M059J (cell line): ENCODE measurements around the gene CASP2. TPM values are rescaled to one million over a fixed set of nuclear protein-coding genes. Genes with fewer than 3 reads are reported as not detected.
A peak's percentile ranks its signal among the peaks of the same experiment; 100 is the strongest.

Source experiments
- DNase-seq: peaks from one replicate; pipeline ENCODE4 v3.0.0-alpha.2; 2012; ENCODE audit warnings: low read depth
- total RNA-seq: library from RNA; depleted of rRNA; stranded (reverse); fragments of >200 nt; shearing (Covaris generic); gene quantifications from 2 replicates; pipeline ENCODE4 v1.2.3, GENCODE V29; 2014; rRNA removed

The CASP2 gene
- total RNA-seq, 1 experiment from 2014 or later: 31.2 TPM

DNA sequence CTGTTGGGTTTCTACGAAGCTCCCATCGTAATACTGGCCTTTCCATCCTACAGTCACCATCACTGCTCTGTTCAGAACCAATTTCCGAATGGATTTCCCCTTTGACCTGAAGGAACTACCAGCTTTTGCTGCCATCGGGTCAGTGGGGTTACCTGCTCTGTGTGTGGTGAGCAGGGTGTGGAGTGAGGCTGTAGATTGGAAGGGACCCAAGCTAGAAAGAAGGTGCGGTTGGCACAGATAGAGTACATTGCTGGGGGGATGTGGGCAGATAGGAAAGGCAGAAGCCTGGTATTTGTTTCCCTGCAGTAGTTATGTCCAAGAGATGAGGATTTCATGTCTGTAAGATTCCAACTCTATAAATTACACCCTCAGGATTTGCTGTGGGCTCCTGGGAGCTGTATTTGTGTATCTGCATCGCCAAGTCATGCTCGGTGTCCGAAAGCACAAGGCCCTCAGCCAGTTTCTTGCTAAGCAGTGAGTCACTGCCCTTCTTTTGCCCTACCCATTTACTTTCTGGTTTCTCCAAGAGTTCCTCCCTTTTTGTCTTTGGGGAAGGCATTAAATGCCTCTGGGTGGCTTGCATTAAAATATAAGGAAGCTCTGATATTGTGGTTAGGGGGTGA lies 43.1 kb downstream of the CASP2 start:
- DNase-seq: peak; percentile 88

DNA sequence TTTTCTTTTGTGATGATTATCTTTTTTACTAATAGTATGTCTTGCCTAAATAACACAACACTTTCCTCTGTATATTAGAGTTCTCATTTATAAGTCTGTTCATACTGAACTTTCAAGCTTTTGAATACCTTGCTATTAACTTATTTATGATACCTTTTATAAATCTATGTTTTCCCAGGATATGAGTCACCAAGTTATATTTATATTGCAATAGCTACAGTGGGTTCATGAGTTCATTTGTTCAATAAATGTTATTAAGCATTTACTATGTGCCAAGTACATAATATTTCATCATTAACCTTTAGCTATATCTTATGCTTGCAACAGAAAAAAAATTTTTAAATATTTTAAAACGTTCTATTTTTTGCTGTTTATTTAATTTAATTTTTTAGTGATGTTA lies 46.1 kb downstream of the CASP2 start:
- DNase-seq: no peak

DNA sequence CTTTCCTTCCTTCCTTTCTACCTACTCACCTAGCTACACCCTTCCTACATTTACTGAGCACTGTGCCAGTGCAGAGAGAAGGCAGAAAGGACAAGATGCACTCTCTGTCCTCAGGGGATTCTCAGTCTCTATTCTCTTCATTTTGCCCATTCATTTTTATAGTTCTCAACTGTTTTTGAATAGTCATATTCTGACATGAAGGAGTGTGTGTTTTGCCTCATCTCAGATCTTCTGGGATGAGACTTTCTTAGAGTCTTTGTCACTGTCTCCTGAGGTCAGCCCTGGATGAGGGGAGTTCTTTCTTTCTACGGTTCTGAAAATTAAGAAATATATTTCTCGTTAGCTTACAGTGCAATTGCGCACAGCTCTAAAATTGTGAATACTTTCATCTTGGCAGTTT lies 49.1 kb downstream of the CASP2 start:
- DNase-seq: no peak

DNA sequence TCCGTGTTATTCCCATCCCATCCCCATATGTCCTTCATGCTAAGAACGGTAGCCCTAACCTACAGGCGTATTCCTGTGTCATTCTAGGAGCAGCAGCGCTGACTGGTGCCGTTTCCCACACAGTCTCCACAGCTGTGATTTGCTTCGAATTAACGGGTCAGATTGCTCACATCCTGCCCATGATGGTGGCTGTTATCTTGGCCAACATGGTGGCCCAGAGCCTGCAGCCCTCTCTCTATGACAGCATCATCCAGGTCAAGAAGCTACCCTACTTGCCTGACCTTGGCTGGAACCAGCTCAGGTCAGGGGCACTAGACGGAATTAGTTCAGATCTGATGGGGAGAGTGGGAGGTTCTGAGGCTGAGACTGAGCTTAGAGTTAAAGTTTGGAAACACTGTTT lies 53.7 kb downstream of the CASP2 start:
- DNase-seq: no peak

DNA sequence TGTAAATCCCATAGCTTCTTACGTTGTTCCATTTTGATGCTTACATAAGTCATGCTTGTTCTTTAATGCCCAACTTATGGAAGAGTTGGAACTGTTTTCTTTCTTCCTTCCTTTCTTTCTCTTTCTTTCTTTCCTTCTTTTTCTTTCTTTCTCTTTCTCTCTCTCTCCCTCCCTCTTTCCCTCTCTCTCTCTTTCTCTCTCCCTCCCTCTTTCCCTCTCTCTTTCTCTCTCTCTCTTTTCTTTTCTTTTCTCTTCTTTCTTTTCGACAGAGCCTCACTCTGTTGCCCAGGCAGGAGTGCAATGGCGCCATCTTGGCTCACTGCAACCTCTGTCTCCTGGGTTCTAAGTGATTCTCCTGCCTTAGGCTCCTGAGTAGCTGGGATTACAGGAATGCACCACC lies 55.4 kb downstream of the CASP2 start:
- no peak for DNase-seq

DNA sequence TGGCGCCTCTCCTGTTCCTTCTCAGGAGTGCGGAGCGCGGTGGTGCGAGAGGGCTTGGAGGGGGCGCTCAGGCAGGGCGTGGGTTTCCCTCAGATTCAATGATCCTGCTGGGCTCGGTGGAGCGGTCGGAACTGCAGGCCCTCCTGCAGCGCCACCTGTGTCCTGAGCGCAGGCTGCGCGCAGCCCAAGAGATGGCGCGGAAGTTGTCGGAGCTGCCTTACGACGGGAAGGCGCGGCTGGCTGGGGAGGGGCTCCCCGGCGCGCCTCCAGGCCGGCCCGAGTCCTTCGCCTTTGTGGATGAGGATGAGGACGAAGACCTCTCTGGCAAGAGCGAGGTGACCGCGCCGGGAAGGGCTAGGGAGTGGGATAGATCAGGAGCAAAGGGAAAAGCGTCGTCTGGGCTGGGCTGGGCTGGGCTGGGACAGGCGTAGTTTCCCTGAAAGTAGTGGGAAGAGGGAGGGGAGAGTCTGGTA lies 57.3 kb downstream of the CASP2 start:
- DNase-seq: no peak

DNA sequence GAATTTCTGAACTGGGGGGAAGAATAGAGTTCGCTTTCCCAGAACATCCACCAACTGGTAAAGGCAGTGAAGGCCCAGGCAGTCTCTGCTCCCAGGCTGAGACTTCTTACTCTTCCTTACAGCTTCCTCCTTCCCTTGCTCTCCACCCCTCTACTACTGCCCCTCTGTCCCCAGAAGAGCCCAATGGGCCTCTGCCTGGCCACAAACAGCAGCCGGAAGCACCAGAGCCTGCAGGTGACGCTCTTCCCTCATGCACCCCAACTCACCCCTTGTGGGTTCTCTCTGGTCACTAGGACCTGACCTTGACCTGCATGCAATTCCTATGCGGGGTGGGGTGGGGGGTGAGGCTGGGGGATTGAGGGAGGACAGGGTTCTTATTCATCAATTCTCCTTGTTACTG lies 57.9 kb downstream of the CASP2 start:
- DNase-seq: no peak

DNA sequence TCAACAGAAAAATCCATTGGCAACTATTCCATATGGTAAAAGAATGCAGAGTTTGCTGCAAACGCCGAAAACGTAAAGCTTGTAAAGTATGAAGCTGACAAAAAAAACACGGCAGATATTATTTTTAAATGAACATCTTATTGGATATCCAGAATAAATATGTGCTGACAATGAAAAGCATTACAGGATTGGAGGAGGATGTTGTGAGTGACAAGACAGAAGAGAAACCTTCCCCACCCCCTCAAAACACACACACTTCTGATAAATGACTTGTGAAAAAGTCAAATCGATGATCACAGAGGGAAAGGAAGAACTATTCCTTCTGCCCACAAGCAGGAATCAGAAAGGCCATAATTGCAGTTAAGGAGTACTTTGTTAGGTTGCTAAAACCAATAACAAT lies 59.8 kb downstream of the CASP2 start:
- DNase-seq: no peak

DNA sequence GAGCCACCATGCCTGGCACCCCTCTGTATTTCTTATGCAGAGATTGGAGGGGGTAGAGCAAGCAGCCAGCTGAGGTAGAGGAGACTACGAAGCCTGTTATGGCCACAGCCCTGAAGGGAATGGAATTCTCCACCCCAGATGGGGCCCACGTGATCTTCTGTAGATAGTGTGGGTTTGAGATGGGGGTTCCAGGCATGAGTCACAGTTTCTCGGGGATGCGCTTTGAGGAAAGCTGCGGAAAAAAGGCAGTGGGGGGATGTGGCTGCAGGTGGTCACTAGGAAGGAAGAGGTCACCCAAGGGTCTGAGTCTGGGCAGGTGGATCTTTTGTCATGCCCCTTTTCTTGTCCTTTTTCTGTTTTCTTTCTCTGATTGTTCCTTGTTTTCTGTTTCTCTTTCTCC lies 62.9 kb downstream of the CASP2 start:
- no peak for DNase-seq

DNA sequence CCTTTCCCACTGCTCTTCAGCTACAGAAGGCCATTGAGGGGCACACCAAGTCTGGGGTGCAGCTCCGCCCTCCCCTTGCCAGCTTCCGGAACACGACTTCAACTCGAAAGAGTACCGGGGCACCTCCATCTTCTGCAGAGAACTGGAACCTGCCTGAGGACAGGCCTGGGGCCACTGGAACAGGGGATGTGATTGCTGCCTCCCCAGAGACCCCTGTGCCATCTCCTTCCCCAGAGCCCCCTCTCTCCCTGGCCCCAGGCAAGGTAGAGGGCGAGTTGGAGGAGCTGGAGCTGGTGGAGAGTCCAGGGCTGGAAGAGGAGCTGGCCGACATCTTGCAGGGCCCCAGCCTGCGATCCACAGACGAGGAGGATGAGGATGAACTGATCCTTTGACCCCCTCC lies 63.4 kb downstream of the CASP2 start:
- no peak for DNase-seq

DNA sequence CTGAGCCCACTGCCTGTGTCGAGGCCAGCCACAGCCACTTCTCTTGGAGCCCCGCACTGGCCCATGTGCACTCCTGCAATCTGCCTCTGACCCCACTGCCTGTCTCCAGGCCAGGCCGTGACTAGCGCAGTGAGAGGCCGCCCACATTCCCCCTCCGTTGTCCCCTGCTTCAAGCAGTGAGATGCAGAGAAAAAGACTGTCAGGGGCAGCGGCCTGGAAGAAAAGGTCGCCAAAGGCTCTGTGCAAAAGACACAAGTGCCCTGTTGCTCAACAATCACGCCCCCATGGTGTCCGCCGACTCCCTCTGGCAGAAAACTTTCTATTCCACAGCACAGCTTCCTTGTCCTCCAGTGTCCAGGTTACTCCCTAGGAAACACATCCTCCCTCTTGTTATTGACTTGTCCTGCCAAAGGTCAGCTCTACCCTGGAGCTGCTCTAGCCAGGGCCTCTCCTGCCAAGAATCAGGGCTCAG lies 64.4 kb downstream of the CASP2 start:
- DNase-seq: no peak

DNA sequence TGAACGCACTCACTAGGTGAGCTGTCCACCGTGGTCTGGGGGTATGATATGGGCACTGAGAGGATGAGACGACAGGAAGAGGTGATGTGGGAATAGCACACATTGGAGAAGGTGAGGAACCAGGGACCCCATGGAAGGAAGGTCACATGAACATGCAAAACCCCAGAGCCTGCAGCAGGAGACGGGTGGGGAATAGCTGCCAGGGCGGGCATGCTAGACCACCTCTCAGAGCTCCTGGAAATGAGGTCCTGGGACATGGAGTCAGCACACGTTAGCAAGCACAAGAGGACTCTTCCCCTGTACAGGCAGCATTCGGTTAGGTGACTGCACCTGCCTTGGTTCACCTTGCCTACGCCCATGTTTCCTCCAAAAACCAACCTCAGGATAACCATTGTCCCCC lies 66.2 kb downstream of the CASP2 start:
- DNase-seq: no peak

DNA sequence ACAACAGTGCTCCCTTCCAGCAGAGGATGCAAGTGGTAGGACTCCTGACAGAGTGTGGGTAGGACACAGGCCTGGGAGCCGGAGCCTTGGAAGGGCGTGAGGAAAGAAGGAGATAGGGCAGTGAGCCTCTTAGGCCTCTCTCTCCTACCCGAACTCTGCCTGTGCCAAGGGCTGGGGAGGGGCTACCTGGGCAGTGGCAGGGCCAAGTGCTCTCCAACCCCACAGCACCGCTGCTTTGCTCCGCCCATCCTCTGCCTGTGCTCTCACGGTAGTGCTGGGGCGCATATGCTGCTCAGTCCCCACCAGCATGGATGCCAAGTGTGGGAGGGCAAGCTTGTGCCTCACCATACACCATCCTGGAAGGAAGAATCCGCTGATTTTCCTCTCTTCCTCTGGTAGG lies 66.8 kb downstream of the CASP2 start:
- no peak for DNase-seq

DNA sequence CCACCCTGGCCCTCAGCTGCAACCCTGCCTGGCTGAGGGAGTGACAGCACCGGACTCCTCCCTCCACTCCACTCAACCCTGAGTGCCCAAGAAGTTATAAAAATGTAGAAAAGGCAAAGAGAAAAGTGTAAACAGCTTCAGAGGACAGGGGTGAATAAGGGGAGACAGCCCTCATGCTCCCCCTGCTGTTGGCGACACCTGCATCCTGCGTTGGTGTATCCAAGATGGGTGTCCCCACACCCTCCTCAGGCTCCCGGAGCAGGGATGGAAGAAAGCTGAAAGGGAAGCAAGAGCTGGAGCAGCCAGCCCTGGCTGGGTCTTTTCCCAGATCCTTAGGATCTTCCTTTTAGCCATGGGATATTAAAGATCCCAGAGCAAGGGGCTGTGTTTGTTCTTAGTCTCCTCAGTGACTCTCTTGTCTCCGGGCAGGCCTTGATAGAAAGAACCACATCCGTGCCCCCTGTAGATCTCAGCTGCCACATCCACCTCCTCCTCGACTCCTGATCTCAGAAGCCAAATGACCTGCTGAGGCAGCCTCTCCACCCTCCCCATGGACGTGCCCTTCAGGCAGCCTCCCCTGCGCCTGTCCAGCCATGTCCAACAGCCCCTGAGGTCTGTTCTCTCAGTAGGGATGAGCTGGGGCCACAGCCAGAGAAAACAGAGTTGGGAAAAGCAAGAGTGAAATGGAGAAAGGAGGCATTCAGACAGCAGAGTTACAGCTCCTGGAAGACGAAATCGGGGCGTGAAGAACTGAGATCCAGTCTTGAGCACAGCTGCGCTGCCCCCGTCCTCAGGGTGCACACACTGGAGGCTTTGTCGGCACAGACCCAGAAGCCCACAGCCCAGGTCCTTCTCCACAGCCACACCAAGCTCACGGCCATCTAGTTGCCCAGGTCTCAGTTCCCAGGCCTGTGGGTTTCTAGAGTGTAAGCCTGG lies 67.6 kb downstream of the CASP2 start:
- DNase-seq: no peak

DNA sequence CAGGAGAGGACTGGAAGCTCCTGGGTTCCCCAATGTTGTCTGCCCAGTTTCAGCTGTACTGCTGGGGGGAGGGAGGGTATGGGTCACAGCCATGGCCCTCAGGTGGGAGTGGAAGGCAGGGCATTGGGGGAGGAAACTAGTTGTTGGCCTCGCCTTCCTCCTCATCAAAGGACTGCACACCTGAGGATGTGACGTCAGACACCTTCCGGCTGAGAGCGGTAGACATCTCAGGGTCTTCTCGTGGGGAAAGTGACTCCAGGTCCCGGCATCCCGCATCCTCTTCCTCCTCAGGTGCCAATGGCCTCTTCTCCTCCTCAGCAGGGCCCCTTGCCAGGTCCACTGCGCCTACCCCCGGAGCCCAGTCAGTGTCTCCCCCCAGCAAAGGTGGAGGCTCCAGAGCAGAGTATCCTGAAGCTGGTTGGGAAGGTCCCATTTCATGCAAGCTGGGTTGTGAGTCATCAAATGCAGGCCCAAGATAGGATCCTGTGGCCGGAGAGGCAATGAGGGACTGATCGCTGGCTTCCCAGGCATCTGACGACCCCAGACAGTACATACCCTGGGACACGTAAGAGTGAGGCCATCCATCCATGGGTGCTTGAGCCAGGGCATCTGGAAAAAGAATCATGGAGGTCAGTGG lies 68.4 kb downstream of the CASP2 start:
- DNase-seq: no peak

Other genes with a start within 250 kb of the CASP2 start
- not detected in 2 replicates for gene OR6V1, start 236.0 kb upstream of the CASP2 start, total RNA-seq
- gene PIP, start 156.3 kb upstream of the CASP2 start, total RNA-seq: not detected in 2 replicates
- gene TAS2R39, start 104.9 kb upstream of the CASP2 start, total RNA-seq: not detected in 2 replicates
- not detected in 2 replicates for gene TAS2R40, start 66.3 kb upstream of the CASP2 start, total RNA-seq
- 127 and 133 TPM in 2 replicates for gene GSTK1, start 24.9 kb upstream of the CASP2 start, total RNA-seq
- gene TMEM139, start 3.4 kb upstream of the CASP2 start, total RNA-seq: 0.07 TPM in 1 of 2 replicates, not detected in the other
- gene CLCN1, start 27.8 kb downstream of the CASP2 start, total RNA-seq: not detected in 2 replicates
- 0.79 and 1.5 TPM in 2 replicates for gene FAM131B, start 74.4 kb downstream of the CASP2 start, total RNA-seq
- gene ZYX, start 93.0 kb downstream of the CASP2 start, total RNA-seq: 75.9 and 108 TPM in 2 replicates
- gene EPHA1, start 120.5 kb downstream of the CASP2 start, total RNA-seq: 0.20 and 0.30 TPM in 2 replicates
- not detected in 2 replicates for gene TAS2R60, start 155.1 kb downstream of the CASP2 start, total RNA-seq
- gene TAS2R41, start 189.5 kb downstream of the CASP2 start, total RNA-seq: not detected in 2 replicates